NCI-H1436 (cell line): ENCODE data around the gene TLE4.
"Not testable (repeated sequence)": the region's sequence is repeated elsewhere in the genome, so short reads cannot be mapped to it uniquely, and the experiment has no call there.

Source experiments
- DNase-seq: peaks from one replicate; lab custom pipeline; 2025; lab: John Stamatoyannopoulos, UW

Gene TLE4

DNA sequence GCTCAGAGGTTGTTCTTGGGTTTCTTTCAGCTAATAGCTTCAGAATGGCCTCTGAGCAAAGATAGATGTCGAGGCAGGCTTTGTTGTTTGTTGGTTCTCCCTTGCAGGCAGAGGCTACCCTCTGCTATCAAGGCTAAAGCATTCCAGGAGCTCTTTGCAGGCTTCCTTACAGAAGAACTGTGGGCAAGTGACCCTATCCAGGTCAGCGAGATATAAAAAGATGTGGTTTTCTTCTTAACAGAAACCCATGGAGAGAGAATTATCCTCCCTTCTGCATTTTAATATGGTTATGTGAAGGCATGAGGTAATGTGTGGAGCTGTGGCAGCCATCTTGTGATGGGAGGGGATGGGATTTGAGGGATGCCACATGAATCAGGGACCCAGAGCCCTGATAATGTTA lies 67.0 kb downstream of the TLE4 start:
- no peak for DNase-seq

DNA sequence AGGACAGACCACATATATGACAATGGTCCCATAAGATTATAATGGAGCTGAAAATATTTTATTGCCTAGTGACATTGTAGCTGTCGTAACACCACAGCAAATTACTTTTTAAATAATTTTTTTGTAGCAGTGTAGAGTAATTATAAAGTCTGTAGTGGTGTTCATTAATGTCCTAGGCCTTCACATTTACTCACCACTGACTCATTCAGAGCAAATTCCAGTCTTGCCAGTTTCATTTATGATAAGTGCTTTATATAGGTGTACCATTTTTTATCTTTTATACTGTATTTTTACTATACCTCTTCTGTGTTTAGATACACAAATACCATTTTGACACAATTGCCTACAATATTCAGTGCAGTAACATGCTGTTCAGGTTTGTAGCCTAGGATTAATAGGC lies 67.6 kb downstream of the TLE4 start:
- no peak for DNase-seq

DNA sequence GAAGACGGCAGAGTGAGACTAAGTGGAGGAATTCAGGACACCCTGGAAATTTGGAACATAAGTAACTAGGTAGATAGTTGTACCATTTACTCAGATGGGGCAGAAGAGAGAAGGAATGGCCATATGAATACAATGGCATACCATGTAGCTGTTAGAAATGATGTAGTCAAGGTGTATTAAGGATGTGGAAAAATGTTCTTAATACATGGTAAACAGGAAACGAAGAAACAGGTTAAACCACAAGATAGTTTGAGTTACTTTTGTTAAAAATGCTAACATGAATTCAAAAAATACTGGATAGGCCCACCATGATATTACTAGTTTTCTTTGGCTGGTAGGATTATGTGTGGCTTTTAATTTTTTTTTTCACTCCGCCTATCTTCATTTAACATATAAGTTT lies 68.3 kb downstream of the TLE4 start:
- not testable (repeated sequence) for DNase-seq

DNA sequence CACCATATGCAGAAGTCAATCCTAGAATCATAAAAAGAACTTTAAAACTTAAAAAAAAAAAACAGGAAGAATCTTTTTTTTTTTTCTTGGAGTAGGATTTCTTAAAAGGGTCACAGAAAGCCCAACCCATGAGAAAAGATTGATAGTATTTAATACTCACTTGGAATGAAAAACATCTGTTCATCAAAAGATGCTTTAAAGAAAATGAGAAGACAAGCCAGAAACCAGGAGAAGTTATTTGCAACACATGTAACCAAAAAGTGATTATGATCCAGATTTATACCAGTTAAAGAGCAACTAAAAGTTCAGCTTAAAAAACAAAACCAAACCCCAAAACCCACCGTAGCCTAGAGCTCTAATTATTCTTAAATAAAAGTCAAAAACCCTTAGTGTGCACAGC lies 69.3 kb downstream of the TLE4 start:
- DNase-seq = no peak

DNA sequence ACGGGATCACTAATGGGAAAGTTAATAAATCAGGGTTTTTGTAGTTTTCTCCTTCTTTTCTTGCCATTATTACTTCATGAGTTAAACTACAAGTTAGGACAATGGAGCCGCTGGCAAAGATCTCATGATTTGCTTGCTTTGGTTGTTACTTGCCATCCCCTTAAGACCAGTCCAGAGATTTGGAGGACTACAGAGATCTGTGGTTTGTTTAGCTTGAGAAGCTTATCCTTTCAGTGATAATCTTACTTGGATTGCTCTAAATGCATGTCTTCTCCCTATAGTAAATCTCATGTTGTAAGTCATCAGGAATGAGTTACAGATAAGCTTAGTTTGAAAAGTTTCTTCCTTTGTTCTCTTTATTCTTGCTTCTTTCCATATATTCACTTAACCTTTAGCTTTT lies 70.9 kb downstream of the TLE4 start:
- no peak for DNase-seq

DNA sequence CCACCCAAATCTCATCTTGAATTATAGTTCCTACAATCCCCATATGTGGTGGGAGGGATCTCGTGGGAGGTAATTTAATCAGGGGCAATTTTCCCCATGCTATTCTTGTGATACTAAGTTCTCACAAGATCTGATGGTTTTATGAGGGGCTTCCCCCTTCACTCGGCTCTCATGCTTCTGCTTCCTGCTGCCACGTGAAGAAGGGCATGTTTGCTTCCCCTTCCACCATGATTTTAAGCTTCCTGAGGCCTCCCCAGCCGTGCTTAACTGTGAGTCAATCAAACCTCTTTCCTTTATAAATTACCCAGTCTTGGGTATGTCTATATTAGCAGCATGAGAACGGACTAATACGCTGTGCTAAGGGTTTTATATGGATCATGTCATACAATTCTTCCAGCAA lies 72.3 kb downstream of the TLE4 start:
- DNase-seq = no peak

DNA sequence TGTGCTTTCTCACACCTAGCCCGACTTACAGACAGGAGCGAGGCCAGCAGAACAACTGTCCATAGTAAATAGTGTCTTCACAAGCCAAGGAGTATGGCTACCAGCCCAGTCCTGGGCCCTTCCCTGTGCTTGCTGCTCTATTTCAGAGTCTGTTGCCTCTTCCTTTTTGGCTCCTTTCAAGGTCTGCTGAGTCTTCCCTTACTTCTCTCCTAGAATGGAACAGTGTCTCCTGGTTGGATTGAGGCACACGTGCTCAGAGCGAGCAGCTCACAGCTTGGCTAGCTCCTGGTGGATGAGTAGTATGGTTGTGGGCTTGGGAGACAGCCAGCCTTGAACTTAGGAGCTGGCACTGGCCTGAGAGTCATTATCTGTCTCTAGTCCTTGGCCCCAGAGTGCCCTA lies 72.8 kb downstream of the TLE4 start:
- DNase-seq = no peak

DNA sequence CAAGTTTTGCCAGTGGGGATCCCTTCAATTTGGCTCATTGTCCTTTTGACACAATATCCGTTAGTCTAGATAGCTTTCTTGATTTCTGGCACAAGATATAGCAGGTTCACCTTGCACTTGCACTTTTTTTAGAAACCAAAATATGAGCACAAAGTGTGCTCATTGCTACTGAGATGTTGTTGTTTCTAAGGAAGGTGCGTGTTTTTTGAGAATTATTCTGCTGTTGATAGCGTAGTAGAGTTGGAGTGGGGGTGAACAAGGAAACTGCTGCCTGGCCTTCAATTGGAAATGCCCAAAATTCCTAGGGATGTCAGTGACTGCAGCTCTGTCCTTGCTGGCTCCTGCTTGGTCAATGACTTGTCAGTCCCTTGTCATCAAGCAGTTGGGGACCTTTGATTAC lies 73.3 kb downstream of the TLE4 start:
- no peak for DNase-seq

DNA sequence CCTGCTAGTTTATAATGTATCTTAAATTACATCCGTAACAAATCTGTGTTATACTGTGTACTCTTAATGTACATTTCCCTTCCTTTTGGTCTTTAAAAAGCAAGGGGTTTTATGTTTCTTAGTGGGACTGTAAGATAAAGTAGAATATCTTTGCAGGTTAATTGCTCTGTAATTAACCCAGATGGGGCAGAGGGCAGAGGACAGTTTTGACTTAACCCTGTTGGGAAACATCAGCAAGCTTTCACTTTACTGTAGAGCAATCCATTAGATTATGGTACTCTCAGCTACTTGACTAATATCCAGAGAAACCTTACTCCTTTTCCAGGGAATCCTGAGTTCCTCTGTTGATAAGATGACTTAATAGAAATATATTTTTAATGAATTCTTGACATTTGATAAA lies 74.3 kb downstream of the TLE4 start:
- DNase-seq = no peak

DNA sequence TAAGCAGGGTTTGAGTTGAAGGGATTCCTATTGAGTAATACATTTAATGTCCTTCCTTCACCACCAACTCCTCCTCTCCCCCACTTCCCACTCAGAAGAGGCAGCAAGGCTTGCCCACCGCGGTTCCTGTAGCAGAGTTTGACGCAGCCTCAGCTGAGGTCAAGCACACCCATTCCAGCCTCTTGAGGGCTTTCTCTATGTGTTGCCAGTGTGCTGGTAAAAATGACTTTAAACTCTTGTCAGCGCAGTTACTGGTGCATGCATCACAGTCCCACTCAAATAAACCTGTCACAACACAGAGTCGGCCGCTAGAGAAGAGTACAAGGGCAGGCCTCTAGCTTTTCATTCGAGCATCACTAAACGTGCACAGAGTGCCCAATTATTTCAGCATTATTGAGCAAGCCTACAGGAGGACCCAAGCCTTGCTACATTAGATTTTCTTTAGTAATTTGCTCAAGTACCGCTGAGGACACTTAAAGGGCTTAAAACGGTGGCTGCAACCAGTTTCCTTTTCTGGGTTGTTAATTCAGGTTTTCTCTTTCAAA lies 79.6 kb downstream of the TLE4 start:
- DNase-seq = peak; percentile 94

DNA sequence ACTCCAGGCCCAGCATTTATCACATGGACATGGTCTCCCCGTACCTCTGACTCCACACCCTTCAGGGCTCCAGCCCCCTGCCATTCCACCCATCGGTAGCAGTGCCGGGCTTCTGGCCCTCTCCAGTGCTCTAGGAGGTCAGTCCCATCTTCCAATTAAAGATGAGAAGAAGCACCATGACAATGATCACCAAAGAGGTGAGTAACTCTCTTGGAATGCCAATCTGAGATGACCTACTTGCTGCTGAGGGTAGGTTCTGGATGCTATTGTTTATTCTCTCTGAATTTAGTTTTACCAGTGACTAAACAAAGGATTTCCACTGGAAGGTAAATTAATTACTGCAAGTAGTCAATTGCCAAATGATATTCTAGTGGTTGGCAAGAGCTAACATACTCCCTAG lies 80.8 kb downstream of the TLE4 start:
- DNase-seq = no peak

DNA sequence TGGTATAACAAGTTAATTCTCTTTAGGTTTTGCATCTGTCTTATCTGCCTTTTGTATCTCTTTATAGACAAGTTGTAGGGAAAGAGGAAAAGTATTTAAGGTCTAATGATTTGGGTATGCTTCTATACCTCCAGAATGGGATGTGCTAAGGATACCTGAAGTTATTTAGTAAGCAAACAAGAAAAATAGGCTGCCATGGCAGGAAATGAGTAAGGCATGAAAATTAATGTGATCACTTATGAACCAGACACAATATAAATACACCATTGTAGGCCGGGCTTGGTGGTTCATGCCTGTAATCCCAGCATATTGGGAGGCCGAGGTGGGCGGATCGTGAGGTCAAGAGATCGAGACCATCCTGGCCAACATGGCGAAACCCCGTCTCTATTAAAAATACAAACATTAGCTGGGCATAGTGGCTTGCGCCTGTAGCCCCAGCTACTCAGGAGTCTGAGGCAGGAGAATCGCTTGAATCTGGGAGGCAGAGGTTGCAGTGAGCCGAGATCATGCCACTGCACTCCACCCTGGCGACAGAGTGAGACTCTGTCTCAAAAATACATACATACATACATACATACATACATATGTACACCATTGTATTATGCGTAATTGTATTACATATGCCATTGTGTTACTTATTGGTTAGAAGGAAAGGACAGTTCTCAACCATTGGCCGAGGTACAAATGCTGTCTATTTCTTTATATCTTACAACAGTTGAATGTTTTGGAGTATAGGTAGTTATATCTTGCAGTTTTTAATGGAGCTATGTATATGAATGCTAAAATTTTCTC lies 83.0 kb downstream of the TLE4 start:
- DNase-seq = not testable (repeated sequence)

DNA sequence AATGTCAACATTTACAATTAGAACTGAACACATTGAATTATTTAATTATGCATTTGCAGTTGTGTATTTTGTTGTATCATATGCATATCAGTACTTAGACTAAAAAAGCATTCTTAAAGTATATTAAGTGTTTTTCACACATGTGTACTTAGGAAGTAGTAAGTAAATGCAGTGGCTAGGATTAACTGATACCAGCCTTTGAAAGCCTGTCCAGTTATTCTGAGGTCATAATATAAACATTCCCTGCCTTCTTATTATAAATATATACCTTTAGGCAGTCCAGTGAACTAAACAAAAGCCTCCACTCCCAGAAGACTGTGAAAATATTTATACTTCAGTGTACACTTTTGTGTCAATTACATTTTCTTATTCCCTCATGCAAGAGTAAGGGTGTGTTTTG lies 83.8 kb downstream of the TLE4 start:
- no peak for DNase-seq

DNA sequence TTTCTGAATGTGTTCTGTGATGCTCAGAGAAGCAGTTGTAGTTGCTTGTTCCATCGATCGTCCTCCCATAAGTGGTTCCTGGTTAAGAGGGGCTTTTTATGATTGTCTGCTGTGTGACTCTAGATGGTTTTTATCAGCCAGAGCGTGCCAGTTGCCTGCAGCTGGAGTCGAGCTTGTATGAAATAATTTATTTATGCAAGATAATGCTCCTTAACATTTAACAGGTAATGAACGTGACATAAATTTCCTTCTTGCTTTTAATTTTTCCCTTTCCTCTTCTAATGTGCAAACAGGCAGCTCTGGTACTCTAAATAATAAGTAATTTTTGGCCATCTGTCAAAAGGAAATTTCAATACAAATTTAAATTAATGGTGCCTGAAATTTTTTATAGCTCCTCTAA lies 84.4 kb downstream of the TLE4 start:
- DNase-seq = no peak

DNA sequence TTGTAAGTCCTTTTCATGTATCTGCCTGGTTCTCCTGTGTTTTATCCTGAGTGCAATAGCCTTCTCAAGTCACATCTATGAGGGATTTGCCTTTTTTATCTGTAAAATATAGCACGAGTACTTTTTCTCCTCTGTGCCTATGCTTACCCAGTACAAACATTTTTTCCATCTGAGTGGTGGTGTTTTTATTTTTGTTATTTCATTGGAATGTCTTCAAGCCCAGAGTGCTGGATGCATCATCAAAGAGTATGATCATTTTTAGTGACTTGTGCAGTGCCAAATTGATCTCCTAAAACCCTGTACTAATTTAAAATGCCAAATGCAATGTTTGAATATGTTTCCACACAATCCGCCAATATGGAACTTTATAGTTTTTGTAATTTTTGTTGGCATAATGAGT lies 86.1 kb downstream of the TLE4 start:
- no peak for DNase-seq

DNA sequence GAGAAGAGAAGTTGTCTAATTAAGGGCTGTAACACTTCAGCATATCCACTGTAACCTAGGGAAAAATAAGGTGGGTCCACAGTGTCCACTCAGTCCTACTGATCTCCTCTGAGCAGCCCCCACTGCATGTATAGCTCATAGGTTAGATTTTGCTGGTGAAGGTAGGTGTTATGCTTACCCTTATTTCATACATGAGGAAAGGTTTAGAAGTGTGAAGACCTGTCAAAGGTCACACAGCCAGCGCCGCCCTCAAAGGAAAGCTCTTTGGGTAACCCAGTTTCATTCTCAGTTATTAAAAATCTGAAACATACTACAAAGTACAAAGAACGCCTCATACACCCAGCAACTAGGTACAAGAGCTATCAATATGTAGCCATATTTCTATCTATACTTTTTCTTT lies 87.2 kb downstream of the TLE4 start:
- DNase-seq = no peak

DNA sequence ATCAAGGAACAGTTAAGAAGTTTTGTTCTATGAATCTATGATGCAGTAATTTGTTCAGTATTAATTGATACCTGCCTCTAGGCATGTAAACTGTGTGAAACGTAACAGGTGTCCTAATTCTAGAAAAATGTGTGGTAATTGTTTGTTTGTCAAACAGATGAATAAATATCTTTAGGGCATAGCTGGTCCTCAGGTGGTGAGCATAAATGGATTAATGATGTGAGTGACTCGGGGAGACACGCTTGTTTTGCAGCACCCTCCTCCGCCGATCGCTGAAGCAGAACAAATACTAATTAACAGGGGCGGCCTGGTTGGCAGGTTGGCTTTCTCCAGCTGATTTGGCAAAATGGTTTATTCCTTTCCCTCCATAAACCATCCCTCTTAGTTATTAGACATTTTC lies 88.8 kb downstream of the TLE4 start:
- DNase-seq = peak; percentile 60

DNA sequence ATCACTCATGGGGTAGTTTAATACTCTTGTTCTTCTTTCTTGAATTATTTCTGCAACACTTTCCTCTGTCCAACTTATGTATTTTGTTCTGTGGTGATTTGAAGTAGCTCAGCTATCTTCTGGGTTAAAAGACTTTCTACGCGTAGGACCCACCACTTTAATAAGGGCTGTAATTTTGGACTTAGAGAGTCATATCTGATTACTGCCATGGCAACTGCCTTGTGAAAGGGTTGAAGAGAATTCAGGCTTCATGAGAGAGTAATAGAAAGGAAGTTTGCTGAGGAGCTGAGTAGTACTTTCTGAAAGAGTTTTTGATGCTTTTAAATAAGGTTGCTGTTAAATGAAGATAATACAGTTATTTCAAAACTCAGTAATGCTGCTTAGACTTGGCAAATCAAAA lies 89.5 kb downstream of the TLE4 start:
- DNase-seq = no peak

DNA sequence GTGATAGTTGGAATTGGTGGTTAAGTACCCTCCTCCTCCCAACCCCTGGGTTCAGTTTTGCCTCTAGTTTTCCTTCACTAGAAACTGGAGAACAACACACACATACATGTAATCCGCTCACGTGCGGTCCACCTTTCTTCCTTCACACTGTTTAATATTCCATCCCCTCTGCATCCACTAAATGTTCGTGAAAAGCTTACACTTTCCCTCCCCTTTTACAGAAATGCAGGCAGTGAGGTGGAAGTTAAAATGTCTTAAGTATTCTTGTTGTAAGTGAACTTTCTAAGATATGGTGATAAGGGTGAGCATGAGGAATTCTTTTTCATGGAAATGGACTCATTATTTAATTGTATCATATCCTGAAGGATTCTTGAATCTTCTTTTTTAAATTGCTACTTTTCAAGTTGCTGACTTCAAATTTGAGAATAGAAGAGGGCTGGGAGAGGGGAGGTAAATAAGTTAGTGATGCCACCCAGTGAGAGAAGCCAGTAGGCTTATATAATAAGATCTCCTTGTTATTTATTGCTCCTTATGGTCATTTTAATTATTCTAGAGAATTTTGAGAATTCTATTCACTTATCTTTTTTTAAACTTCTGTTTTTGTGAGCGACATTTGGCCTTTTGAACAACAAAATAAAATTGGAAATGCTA lies 90.2 kb downstream of the TLE4 start:
- DNase-seq = no peak

DNA sequence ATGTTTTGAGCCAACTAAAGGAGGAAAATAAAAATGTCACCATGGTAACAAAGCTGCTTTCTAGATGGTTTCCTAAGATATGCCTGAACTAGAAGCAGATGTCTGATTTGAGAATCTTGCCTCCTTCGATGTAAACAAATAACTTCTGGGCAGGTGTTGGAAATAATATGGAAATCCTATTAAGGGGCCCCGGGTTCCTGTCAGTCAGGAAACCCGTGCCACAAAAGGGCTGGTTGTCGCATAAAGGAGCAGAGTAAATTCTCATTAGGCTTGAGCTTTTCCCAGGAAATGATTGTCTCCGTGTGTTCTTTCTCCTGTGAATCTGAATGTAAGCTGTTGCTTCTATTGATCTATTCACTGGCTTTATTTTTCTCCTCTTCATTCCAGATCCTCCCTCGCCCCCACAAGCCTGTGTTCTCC lies 90.8 kb downstream of the TLE4 start:
- no peak for DNase-seq

DNA sequence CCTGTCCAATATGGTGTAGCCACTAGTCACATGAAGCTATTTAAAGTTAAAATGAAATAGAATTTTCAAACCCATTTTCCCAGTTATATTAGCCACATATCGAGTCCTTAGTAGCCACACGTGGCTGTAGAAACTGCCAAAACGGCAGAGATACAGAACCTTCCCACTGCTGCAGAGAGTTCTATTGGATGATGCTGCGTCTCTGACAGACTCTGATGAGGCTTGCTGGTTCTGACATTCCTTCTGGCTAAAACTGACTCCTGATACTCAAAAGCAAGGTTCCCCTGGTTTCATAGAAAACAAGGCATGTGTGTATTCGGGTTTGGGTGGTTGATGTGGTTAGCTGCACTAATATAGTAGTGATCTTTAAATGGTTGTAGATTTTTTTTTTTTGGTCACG lies 91.5 kb downstream of the TLE4 start:
- no peak for DNase-seq

DNA sequence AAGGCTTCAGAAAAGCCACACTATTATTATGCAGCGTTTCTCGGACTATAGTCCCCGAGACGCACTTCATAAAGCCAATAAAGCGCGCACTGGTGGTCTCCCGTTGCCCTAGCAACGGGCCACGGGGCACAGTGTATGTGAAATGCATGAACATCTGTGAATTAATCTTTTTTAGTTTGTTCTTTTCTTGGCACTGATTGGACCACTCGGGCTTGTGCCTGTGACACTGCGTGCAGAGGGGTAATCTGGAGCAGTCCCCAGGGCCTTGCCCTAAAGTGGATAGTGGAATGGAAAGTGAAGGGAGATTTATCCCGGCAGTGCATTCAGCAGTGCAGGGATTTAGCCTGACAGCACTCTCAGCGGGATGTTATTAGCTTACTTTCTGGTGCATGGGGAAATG lies 92.1 kb downstream of the TLE4 start:
- DNase-seq = no peak

DNA sequence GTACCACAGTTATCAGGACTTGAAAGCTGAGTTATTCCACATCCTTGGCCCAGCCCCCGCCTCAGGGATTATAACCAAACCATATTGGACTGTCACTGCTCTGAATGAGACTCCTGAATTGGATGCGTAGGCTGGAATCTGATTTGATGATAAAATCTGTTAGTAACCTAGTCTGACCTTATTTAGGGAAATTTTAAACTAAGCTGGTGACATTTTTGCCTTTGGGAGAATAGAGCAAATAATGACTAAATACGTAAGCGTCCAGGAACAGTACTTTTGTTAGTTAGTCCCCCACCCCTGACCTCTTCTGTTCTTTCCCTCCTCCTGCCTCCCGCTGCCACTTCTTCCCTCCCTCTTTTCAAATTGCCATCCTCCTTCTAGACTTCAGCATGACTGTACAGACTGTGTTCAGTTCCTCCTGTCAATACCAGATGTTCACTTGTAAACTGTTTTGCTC lies 92.6 kb downstream of the TLE4 start:
- DNase-seq = no peak

DNA sequence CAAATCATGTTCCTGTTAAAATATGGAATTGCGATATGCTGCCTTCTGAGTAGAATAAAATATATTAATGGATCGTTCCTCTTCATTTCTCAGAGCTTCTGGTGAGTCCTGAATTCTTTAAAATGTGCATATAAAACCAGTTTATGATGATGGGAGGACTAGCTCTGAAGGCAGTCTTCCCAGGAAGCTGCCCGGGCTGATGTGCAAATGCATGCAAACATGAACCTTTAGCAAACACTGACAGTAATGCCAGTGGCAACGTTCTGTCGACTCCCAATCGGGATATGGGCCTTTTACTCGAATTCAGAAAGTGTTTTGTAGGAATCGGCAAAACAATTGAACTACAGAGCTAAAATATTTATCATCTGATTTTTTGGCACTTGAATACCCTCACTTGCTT lies 93.6 kb downstream of the TLE4 start:
- DNase-seq = no peak
